NCI-H2081 (cell line): ENCODE measurements around the gene OVOL2.

Experiments used
- DNase-seq, 2 experiments: peaks; one replicate each; lab custom pipeline; 2025; lab: John Stamatoyannopoulos, UW

The OVOL2 gene

GRCh38 chr20:18012901-18013300, 44.8 kb downstream of the OVOL2 start:
- DNase-seq = no peak

GRCh38 chr20:18011951-18012645, 45.6 kb downstream of the OVOL2 start:
- DNase-seq = no peak

GRCh38 chr20:18011482-18011881, 46.2 kb downstream of the OVOL2 start:
- DNase-seq = no peak

- no peak for DNase-seq
Observed at GRCh38 chr20:18009116-18009515, 48.6 kb downstream of the OVOL2 start.

GRCh38 chr20:18007534-18008292, 50.0 kb downstream of the OVOL2 start:
- DNase-seq = no peak

GRCh38 chr20:18006684-18007083, 51.0 kb downstream of the OVOL2 start:
- DNase-seq = no peak

GRCh38 chr20:18005990-18006364, 51.7 kb downstream of the OVOL2 start:
- DNase-seq = no peak

- no peak for DNase-seq
Observed at GRCh38 chr20:18005170-18005989, 52.3 kb downstream of the OVOL2 start.

- DNase-seq = no peak
Observed at GRCh38 chr20:18004384-18005031, 53.2 kb downstream of the OVOL2 start.

- DNase-seq = no peak
Observed at GRCh38 chr20:18003897-18004296, 53.8 kb downstream of the OVOL2 start.

GRCh38 chr20:18001131-18001921, 56.4 kb downstream of the OVOL2 start:
- DNase-seq = no peak

- no peak for DNase-seq
Observed at GRCh38 chr20:17999566-17999965, 58.1 kb downstream of the OVOL2 start.

- DNase-seq = no peak
Observed at GRCh38 chr20:17998446-17998845, 59.3 kb downstream of the OVOL2 start.

- DNase-seq = peak; percentile 56 to 74
Observed at GRCh38 chr20:17995967-17996819, 61.5 kb downstream of the OVOL2 start.

- DNase-seq = no peak
Observed at GRCh38 chr20:17993546-17993945, 64.2 kb downstream of the OVOL2 start.

- DNase-seq = peak; percentile 30 to 78
Observed at GRCh38 chr20:17992847-17993513, 64.7 kb downstream of the OVOL2 start.

- no peak for DNase-seq
Observed at GRCh38 chr20:17992224-17992637, 65.5 kb downstream of the OVOL2 start.

GRCh38 chr20:17990278-17990972, 67.3 kb downstream of the OVOL2 start:
- DNase-seq = no peak

GRCh38 chr20:17987988-17988387, 69.7 kb downstream of the OVOL2 start:
- no peak for DNase-seq
